Measurements from ENCODE around the gene KIAA1217. TPM values are rescaled to one million over a fixed set of nuclear protein-coding genes. Genes with fewer than 3 reads are reported as not detected.

Gene KIAA1217
- polyA plus RNA-seq, 1 of the 3 experiments (the other 2 are of a cell fraction) = 7.2 TPM

DNA sequence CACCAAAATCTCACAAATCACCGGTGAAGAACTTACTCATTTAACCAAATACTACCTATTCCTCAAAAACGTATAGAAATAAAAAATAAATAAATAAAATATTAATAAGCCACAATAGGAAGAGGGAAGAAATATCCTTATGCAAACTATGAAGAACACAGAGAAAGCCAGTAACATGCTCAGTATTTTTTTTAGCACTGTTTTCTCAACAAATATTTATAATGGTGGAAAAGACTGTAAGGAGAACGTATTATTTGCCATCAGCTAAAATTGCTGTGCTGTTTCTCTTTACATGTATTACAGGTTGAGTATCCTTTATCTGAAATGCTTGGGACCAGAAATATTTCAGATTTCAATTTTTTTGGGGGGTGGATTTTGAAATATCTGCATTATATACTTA, 21.0 kb downstream of the KIAA1217 start:
- Histone ChIP-seq H3K36me3 (replicated peaks in 1 of 2; ENCODE audit: control insufficient read depth in 1 of 2, insufficient read depth in 2 of 2, low read length in 1 of 2) (no peaks in the 10 kb centered on the region), H3K9me3 (no peaks in the 10 kb centered on the region), H3K9ac (no peak overlapping the region), H3K4me3 (ENCODE audit: low read depth in 2 of 2, low read length in 1 of 2) (no peak overlapping the region), H4K20me1 (ENCODE audit: insufficient read depth) (no peaks in the 10 kb centered on the region), H2AFZ (ENCODE audit: low read depth) (no peak overlapping the region), H3K9me2 (no peaks in the 10 kb centered on the region), H3K27ac (ENCODE audit: low read depth in 2 of 2, low read length in 1 of 2) (no peak overlapping the region), H3K79me2 (ENCODE audit: insufficient read depth) (no peaks in the 10 kb centered on the region), H3K27me3 (ENCODE audit: insufficient read depth) (no peaks in the 10 kb centered on the region), H3F3A (replicated peaks; ENCODE audit: insufficient read depth) (no peaks in the 10 kb centered on the region), H3K4me1 (ENCODE audit: control insufficient read depth in 1 of 2, insufficient read depth in 2 of 2, low read depth in 1 of 2, low read length in 1 of 2) (no peaks in the 10 kb centered on the region), H3K4me2 (no peak overlapping the region)
- no peak for TF ChIP-seq EZH2phosphoT487 (IDR thresholded peaks at IDR 0.05; ENCODE audit: borderline replicate concordance, low read depth)
- no peak for TF ChIP-seq NRF1 (IDR thresholded peaks at IDR 0.05; ENCODE audit: low read depth, low read length)
- TF ChIP-seq, protein P1, sequence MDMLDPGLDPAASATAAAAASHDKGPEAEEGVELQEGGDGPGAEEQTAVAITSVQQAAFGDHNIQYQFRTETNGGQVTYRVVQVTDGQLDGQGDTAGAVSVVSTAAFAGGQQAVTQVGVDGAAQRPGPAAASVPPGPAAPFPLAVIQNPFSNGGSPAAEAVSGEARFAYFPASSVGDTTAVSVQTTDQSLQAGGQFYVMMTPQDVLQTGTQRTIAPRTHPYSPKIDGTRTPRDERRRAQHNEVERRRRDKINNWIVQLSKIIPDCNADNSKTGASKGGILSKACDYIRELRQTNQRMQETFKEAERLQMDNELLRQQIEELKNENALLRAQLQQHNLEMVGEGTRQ (IDR thresholded peaks at IDR 0.05; ENCODE audit: borderline replicate concordance, low read depth, low read length) = no peak
- TF ChIP-seq, protein P2, sequence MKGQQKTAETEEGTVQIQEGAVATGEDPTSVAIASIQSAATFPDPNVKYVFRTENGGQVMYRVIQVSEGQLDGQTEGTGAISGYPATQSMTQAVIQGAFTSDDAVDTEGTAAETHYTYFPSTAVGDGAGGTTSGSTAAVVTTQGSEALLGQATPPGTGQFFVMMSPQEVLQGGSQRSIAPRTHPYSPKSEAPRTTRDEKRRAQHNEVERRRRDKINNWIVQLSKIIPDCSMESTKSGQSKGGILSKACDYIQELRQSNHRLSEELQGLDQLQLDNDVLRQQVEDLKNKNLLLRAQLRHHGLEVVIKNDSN (IDR thresholded peaks at IDR 0.05; ENCODE audit: borderline replicate concordance, low read depth) = no peak
- no peak for TF ChIP-seq GATA2 (CRISPR knock-in tag; IDR thresholded peaks at IDR 0.05)
- TF ChIP-seq YY1 (IDR thresholded peaks at IDR 0.05; ENCODE audit: low read depth) = no peak
- no peak for TF ChIP-seq CHD2 (IDR thresholded peaks at IDR 0.05; ENCODE audit: low read length, partially characterized antibody)
- TF ChIP-seq TAF1 (IDR thresholded peaks at IDR 0.05; ENCODE audit: borderline replicate concordance, low read depth, low read length) = no peak
- no peak for TF ChIP-seq POLR2AphosphoS5 (IDR thresholded peaks at IDR 0.05; ENCODE audit: low read depth, low read length)
- TF ChIP-seq, protein P3, sequence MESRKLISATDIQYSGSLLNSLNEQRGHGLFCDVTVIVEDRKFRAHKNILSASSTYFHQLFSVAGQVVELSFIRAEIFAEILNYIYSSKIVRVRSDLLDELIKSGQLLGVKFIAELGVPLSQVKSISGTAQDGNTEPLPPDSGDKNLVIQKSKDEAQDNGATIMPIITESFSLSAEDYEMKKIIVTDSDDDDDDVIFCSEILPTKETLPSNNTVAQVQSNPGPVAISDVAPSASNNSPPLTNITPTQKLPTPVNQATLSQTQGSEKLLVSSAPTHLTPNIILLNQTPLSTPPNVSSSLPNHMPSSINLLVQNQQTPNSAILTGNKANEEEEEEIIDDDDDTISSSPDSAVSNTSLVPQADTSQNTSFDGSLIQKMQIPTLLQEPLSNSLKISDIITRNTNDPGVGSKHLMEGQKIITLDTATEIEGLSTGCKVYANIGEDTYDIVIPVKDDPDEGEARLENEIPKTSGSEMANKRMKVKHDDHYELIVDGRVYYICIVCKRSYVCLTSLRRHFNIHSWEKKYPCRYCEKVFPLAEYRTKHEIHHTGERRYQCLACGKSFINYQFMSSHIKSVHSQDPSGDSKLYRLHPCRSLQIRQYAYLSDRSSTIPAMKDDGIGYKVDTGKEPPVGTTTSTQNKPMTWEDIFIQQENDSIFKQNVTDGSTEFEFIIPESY (IDR thresholded peaks at IDR 0.05; ENCODE audit: borderline replicate concordance, low read depth) = no peak
- no peak for TF ChIP-seq EP300 (IDR thresholded peaks at IDR 0.05; ENCODE audit: borderline replicate concordance in 1 of 2, low read depth in 1 of 2, low read length in 1 of 2)
- TF ChIP-seq, protein P4, sequence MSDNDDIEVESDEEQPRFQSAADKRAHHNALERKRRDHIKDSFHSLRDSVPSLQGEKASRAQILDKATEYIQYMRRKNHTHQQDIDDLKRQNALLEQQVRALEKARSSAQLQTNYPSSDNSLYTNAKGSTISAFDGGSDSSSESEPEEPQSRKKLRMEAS (IDR thresholded peaks at IDR 0.05; ENCODE audit: low read depth) = no peak
- TF ChIP-seq, protein P5, sequence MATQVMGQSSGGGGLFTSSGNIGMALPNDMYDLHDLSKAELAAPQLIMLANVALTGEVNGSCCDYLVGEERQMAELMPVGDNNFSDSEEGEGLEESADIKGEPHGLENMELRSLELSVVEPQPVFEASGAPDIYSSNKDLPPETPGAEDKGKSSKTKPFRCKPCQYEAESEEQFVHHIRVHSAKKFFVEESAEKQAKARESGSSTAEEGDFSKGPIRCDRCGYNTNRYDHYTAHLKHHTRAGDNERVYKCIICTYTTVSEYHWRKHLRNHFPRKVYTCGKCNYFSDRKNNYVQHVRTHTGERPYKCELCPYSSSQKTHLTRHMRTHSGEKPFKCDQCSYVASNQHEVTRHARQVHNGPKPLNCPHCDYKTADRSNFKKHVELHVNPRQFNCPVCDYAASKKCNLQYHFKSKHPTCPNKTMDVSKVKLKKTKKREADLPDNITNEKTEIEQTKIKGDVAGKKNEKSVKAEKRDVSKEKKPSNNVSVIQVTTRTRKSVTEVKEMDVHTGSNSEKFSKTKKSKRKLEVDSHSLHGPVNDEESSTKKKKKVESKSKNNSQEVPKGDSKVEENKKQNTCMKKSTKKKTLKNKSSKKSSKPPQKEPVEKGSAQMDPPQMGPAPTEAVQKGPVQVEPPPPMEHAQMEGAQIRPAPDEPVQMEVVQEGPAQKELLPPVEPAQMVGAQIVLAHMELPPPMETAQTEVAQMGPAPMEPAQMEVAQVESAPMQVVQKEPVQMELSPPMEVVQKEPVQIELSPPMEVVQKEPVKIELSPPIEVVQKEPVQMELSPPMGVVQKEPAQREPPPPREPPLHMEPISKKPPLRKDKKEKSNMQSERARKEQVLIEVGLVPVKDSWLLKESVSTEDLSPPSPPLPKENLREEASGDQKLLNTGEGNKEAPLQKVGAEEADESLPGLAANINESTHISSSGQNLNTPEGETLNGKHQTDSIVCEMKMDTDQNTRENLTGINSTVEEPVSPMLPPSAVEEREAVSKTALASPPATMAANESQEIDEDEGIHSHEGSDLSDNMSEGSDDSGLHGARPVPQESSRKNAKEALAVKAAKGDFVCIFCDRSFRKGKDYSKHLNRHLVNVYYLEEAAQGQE (IDR thresholded peaks at IDR 0.05; ENCODE audit: low read depth, low read length) = no peak
- no peak for TF ChIP-seq TCF12 (IDR thresholded peaks at IDR 0.05)
- no peak for TF ChIP-seq ELF1 (IDR thresholded peaks at IDR 0.05)
- no peak for TF ChIP-seq RFX5 (IDR thresholded peaks at IDR 0.05; ENCODE audit: low read length)
- WGBS (ENCODE audit: low lambda C conversion rate) = 91% methylated on average over 3 of the region's 3 CpGs
- CTCF ChIA-PET = no interaction called here
- DNase-seq = no peak
- POLR2A ChIA-PET = no interaction called here
